Neural progenitor cell (in vitro differentiated cells): ENCODE results near the gene CIITA. TPM values are rescaled to one million over a fixed set of nuclear protein-coding genes. Genes with fewer than 3 reads are reported as not detected.
A peak's percentile ranks its signal among the peaks of the same experiment; 100 is the strongest.

Experiments used
- DNase-seq: peaks from one replicate; pipeline ENCODE4 v3.0.0-alpha.2; 2016; ENCODE audit warnings: low spot score
- H2AFZ ChIP-seq: fragments of 200-600 bp; sonication (generic); replicated peaks from 2 replicates; pipeline ENCODE4 v1.6.1; 2016; ENCODE audit warnings: antibody characterized with exemption
- H3F3A ChIP-seq: fragments of 200-600 bp; sonication (generic); 2 replicates; pipeline ENCODE4 v1.6.1; 2016; ENCODE audit warnings: antibody characterized with exemption, low read depth
- H3K27ac ChIP-seq: fragments of 200-600 bp; sonication (generic); 2 replicates; pipeline ENCODE4 v1.5.1; 2016; ENCODE audit warnings: mild to moderate bottlenecking
- H3K27me3 ChIP-seq: fragments of 200-600 bp; sonication (generic); 2 replicates; pipeline ENCODE4 v1.6.1; 2016; ENCODE audit warnings: mild to moderate bottlenecking, moderate library complexity
- H3K36me3 ChIP-seq: fragments of 200-600 bp; sonication (generic); 2 replicates; pipeline ENCODE4 v1.5.1; 2016
- H3K4me1 ChIP-seq: fragments of 200-600 bp; sonication (generic); 2 replicates; pipeline ENCODE4 v1.6.1; 2016; ENCODE audit warnings: mixed run types
- H3K4me2 ChIP-seq: fragments of 200-600 bp; sonication (generic); 2 replicates; pipeline ENCODE4 v1.6.1; 2016
- H3K4me3 ChIP-seq: fragments of 200-600 bp; sonication (generic); 2 replicates; pipeline ENCODE4 v1.5.1; 2016
- H3K79me2 ChIP-seq: fragments of 200-600 bp; sonication (generic); 2 replicates; pipeline ENCODE4 v1.6.1; 2016; ENCODE audit warnings: low read depth
- H3K9ac ChIP-seq: fragments of 200-600 bp; sonication (generic); 2 replicates; pipeline ENCODE4 v1.6.1; 2016
- H3K9me3 ChIP-seq: fragments of 200-600 bp; sonication (generic); 2 replicates; pipeline ENCODE4 v1.5.1; 2016; ENCODE audit warnings: low read depth
- H4K20me1 ChIP-seq: fragments of 200-600 bp; sonication (generic); 2 replicates; pipeline ENCODE4 v1.6.1; 2016; ENCODE audit warnings: low read depth
- H3K27ac Mint-ChIP-seq: 3 replicates; pipeline ENCODE4 v1.8.0; 2021; ENCODE audit warnings: mixed read lengths
- H3K27me3 Mint-ChIP-seq: 2 replicates; pipeline ENCODE4 v1.8.0; 2022; ENCODE audit warnings: low read depth, mild to moderate bottlenecking, inconsistent platforms, moderate library complexity, mixed read lengths; ENCODE audit not compliant: insufficient read depth
- H3K36me3 Mint-ChIP-seq: 3 replicates; pipeline ENCODE4 v1.8.0; 2021; ENCODE audit warnings: mixed read lengths
- H3K4me1 Mint-ChIP-seq: 3 replicates; pipeline ENCODE4 v1.8.0; 2021; ENCODE audit warnings: mixed read lengths
- H3K4me3 Mint-ChIP-seq: 3 replicates; pipeline ENCODE4 v1.8.0; 2021; ENCODE audit warnings: mild to moderate bottlenecking, moderate library complexity, mixed read lengths
- H3K9me3 Mint-ChIP-seq: 3 replicates; pipeline ENCODE4 v1.8.0; 2020; ENCODE audit warnings: mixed read lengths
- CTCF ChIP-seq: fragments of 200-600 bp; sonication (generic); IDR thresholded peaks from 2 replicates; pipeline ENCODE4 v1.5.1; 2017; ENCODE audit warnings: antibody characterized with exemption, mild to moderate bottlenecking
- EZH2 ChIP-seq: fragments of 200-600 bp; sonication (generic); IDR thresholded peaks from 2 replicates; pipeline ENCODE4 v1.6.1; 2017; ENCODE audit warnings: antibody characterized with exemption, mild to moderate bottlenecking, moderate library complexity
- EZH2phosphoT487 ChIP-seq: fragments of 200-600 bp; sonication (generic); IDR thresholded peaks from 2 replicates; pipeline ENCODE4 v1.6.1; 2017; ENCODE audit warnings: antibody characterized with exemption
- total RNA-seq: library from RNA; depleted of rRNA; stranded (reverse); fragments of >200 nt; gene quantifications from 2 replicates; pipeline ENCODE4 v1.2.3, GENCODE V29; 2015; ENCODE audit warnings: low replicate concordance

CIITA gene
- total RNA-seq, 1 donor from 2014 or later = not detected

GRCh38 chr16:10949424-10949970 is 72.5 kb downstream of the CIITA start:
- no peaks in the 10 kb centered on the region for H3K36me3 ChIP-seq
- Mint-ChIP-seq H3K36me3 (no peaks in the 10 kb centered on the region), H3K9me3 (no peaks in the 10 kb centered on the region), H3K4me1 (peaks cover 33% of the 10 kb centered on the region), H3K27me3 (peaks cover 2% of the 10 kb centered on the region), H3K4me3 (no peak overlapping the region), H3K27ac (no peak overlapping the region)
- peaks cover 13% of the 10 kb centered on the region for H4K20me1 ChIP-seq
- no peak overlapping the region for H3K4me3 ChIP-seq
- peaks cover 12% of the 10 kb centered on the region for H3K79me2 ChIP-seq
- TF ChIP-seq EZH2phosphoT487 = no peak
- TF ChIP-seq CTCF = peak; percentile 4
- TF ChIP-seq EZH2 = no peak
- H3F3A ChIP-seq = peaks cover 21% of the 10 kb centered on the region
- DNase-seq = peak; percentile 43
- H3K27me3 ChIP-seq = no peaks in the 10 kb centered on the region
- peaks cover 39% of the 10 kb centered on the region for H3K4me1 ChIP-seq
- H3K9me3 ChIP-seq = no peaks in the 10 kb centered on the region
- no peak overlapping the region for H3K27ac ChIP-seq
- no peak overlapping the region for H3K9ac ChIP-seq
- peak overlapping the region; percentile 21 for H3K4me2 ChIP-seq
- no peak overlapping the region for H2AFZ ChIP-seq

GRCh38 chr16:10950393-10950792 is 73.4 kb downstream of the CIITA start:
- peaks cover 35% of the 10 kb centered on the region for H3K4me1 ChIP-seq
- H3K79me2 ChIP-seq = peaks cover 6% of the 10 kb centered on the region
- Mint-ChIP-seq H3K9me3 (no peaks in the 10 kb centered on the region), H3K36me3 (no peaks in the 10 kb centered on the region), H3K27me3 (peaks cover 2% of the 10 kb centered on the region), H3K27ac (no peak overlapping the region), H3K4me1 (peaks cover 29% of the 10 kb centered on the region), H3K4me3 (no peak overlapping the region)
- no peak overlapping the region for H3K4me2 ChIP-seq
- H3K36me3 ChIP-seq = no peaks in the 10 kb centered on the region
- DNase-seq = no peak
- H3K9ac ChIP-seq = no peak overlapping the region
- H3K9me3 ChIP-seq = no peaks in the 10 kb centered on the region
- H4K20me1 ChIP-seq = peaks cover 8% of the 10 kb centered on the region
- no peaks in the 10 kb centered on the region for H3K27me3 ChIP-seq
- no peak overlapping the region for H3K4me3 ChIP-seq
- peaks cover 21% of the 10 kb centered on the region for H3F3A ChIP-seq
- TF ChIP-seq EZH2phosphoT487 (no peak), EZH2 (no peak), CTCF (no peak)
- H3K27ac ChIP-seq = no peak overlapping the region
- no peak overlapping the region for H2AFZ ChIP-seq

GRCh38 chr16:10951026-10951425 is 74.0 kb downstream of the CIITA start:
- no peaks in the 10 kb centered on the region for H3K27me3 ChIP-seq
- Mint-ChIP-seq H3K4me1 (peaks cover 26% of the 10 kb centered on the region), H3K9me3 (no peaks in the 10 kb centered on the region), H3K27ac (no peak overlapping the region), H3K27me3 (peaks cover 2% of the 10 kb centered on the region), H3K36me3 (no peaks in the 10 kb centered on the region), H3K4me3 (no peak overlapping the region)
- no peak for DNase-seq
- H4K20me1 ChIP-seq = peaks cover 6% of the 10 kb centered on the region
- peaks cover 31% of the 10 kb centered on the region for H3K4me1 ChIP-seq
- H3K36me3 ChIP-seq = no peaks in the 10 kb centered on the region
- no peaks in the 10 kb centered on the region for H3K9me3 ChIP-seq
- no peak overlapping the region for H3K27ac ChIP-seq
- TF ChIP-seq CTCF (no peak), EZH2phosphoT487 (no peak), EZH2 (no peak)
- H3K4me3 ChIP-seq = no peak overlapping the region
- no peak overlapping the region for H3K9ac ChIP-seq
- peaks cover 18% of the 10 kb centered on the region for H3F3A ChIP-seq
- no peak overlapping the region for H2AFZ ChIP-seq
- no peak overlapping the region for H3K4me2 ChIP-seq
- no peaks in the 10 kb centered on the region for H3K79me2 ChIP-seq
